PC-3 (cell line): ENCODE measurements around the gene C4orf36. TPM values are rescaled to one million over a fixed set of nuclear protein-coding genes. Genes with fewer than 3 reads are reported as not detected.

Experiments used
- ATAC-seq: fragments of 200-7000 bp; cut with Tn5 transposase; 2 replicates; pipeline ENCODE4 v1.9.1; 2020; ENCODE audit warnings: mild to moderate bottlenecking, moderate library complexity
- BruUV-seq: library from RNA; stranded (reverse); fragments of 400-500 nt; replicated peaks from 2 replicates; lab custom pipeline; 2021; lab: Mats Ljungman, UMichigan
- CTCF ChIA-PET: fragments of 300-600 bp; sonication (Branson Sonifier 250); formaldehyde crosslinking; loops from one replicate; lab custom pipeline; 2022; ENCODE audit warnings: antibody characterized with exemption; lab: Charles Lee
- POLR2A ChIA-PET: fragments of 300-600 bp; sonication (Branson Sonifier 250); formaldehyde crosslinking; loops from one replicate; lab custom pipeline; 2022; ENCODE audit warnings: antibody characterized with exemption; ENCODE audit not compliant: unreplicated experiment; lab: Charles Lee
- DNase-seq: peaks from one replicate; pipeline ENCODE4 v3.0.0-alpha.2; 2015
- H2AFZ ChIP-seq: fragments of 300-600 bp; sonication (generic); 2 replicates; pipeline ENCODE4 v1.6.0; 2016; ENCODE audit warnings: antibody characterized with exemption, low read length
- H3F3A ChIP-seq: fragments of 300-600 bp; sonication (generic); one replicate; pipeline ENCODE4 v1.6.0; 2017; ENCODE audit warnings: antibody characterized with exemption, low read length, control low read depth, mild to moderate bottlenecking; ENCODE audit not compliant: unreplicated experiment
- H3K27ac ChIP-seq: fragments of 300-600 bp; sonication (generic); 2 replicates; pipeline ENCODE4 v1.5.1; 2016; ENCODE audit warnings: mild to moderate bottlenecking, low read length
- H3K27me3 ChIP-seq: fragments of 300-600 bp; sonication (generic); 2 replicates; pipeline ENCODE4 v1.6.1; 2016; ENCODE audit warnings: low read length, mixed read lengths
- H3K36me3 ChIP-seq: fragments of 300-600 bp; sonication (generic); 2 replicates; pipeline ENCODE4 v1.6.1; 2016; ENCODE audit warnings: low read depth, mixed run types, low read length, mixed read lengths
- H3K4me1 ChIP-seq: fragments of 300-600 bp; sonication (generic); 2 replicates; pipeline ENCODE4 v1.5.1; 2016; ENCODE audit warnings: low read length; ENCODE audit not compliant: insufficient read depth
- H3K4me2 ChIP-seq: fragments of 300-600 bp; sonication (generic); 2 replicates; pipeline ENCODE4 v1.6.0; 2016; ENCODE audit warnings: low read length
- H3K4me3 ChIP-seq: fragments of 300-600 bp; sonication (generic); 2 replicates; pipeline ENCODE4 v1.5.1; 2016; ENCODE audit warnings: mild to moderate bottlenecking, low read length, mixed read lengths
- H3K79me2 ChIP-seq: fragments of 300-600 bp; sonication (generic); 2 replicates; pipeline ENCODE4 v1.6.1; 2017; ENCODE audit warnings: low read length, mixed read lengths
- H3K9ac ChIP-seq: fragments of 300-600 bp; sonication (generic); 2 replicates; pipeline ENCODE4 v1.6.0; 2016; ENCODE audit warnings: mild to moderate bottlenecking, low read length
- H3K9me2 ChIP-seq: fragments of 300-600 bp; sonication (generic); replicated peaks from 2 replicates; pipeline ENCODE4 v1.6.1; 2016; ENCODE audit warnings: mixed run types, low read length, mixed read lengths
- H3K9me3 ChIP-seq: fragments of 300-600 bp; sonication (generic); 2 replicates; pipeline ENCODE4 v1.6.1; 2016; ENCODE audit warnings: low read length, mixed read lengths
- H4K20me1 ChIP-seq: fragments of 300-600 bp; sonication (generic); 2 replicates; pipeline ENCODE4 v1.6.1; 2016; ENCODE audit warnings: low read length, mixed read lengths
- EZH2 ChIP-seq: fragments of 300-600 bp; sonication (generic); IDR thresholded peaks from one replicate; pipeline ENCODE4 v1.6.1; 2017; ENCODE audit warnings: antibody characterized with exemption, mild to moderate bottlenecking, low read length; ENCODE audit not compliant: unreplicated experiment
- EZH2phosphoT487 ChIP-seq: fragments of 300-600 bp; sonication (generic); IDR thresholded peaks from 2 replicates; pipeline ENCODE4 v1.6.1; 2018; ENCODE audit warnings: mild to moderate bottlenecking, antibody characterized with exemption, low read length, borderline replicate concordance
- intact Hi-C: fragments of 100-400 bp; cut with micrococcal nuclease; formaldehyde crosslinking; loops from 2 replicates; pipeline ENCODE4 v1.9.0; 2023
- total RNA-seq: library from RNA; depleted of rRNA; stranded (reverse); fragments of >200 nt; gene quantifications from 2 replicates; pipeline ENCODE4 v1.2.3, GENCODE V29; 2014
- TF ChIP-seq, protein P1 (sequence below): fragments of 300-600 bp; sonication (generic); conservative IDR thresholded peaks from 2 replicates; pipeline ENCODE4 v1.5.1; 2017; ENCODE audit warnings: antibody characterized with exemption, low read depth, mild to moderate bottlenecking, low read length

Gene C4orf36
- total RNA-seq, 1 experiment from 2014 or later: 2.0 TPM

DNA sequence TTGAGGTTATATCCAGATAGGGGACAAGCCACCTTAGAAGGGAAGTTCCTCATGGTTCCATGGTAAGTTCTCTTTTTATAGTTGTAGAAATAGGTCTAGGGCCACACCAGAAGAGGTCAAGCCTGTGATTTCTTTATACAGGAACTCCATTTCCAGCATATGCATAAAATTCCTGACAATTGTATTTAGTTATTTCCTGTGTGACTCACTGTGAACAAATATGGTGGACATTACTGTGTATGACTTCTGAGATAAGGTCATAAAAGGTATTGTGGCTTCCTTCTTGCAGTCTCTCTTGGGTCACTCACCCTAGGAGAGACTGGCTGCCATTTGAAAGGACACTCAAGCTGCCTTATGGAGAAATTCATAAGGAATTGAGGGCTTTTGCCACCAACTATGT is 2.2 kb upstream of the C4orf36 start:
- ChIA-PET POLR2A (interaction anchor here (0.7 kb wide), 1 partner anchor 394 kb away, joined by 3 read pairs; no protein-coding TSS in a partner anchor), CTCF (interaction anchor here (0.6 kb wide), 1 partner anchor 372 kb away, joined by 4 read pairs; no protein-coding TSS in a partner anchor)
- Histone ChIP-seq H3K9me3 (no peaks in the 10 kb centered on the region), H3K4me1 (peaks cover 29% of the 10 kb centered on the region), H3K36me3 (no peaks in the 10 kb centered on the region), H4K20me1 (no peaks in the 10 kb centered on the region), H3K4me2 (no peak overlapping the region), H3K4me3 (no peak overlapping the region), H3F3A (no peaks in the 10 kb centered on the region), H3K9me2 (no peaks in the 10 kb centered on the region), H3K79me2 (no peaks in the 10 kb centered on the region), H2AFZ (no peak overlapping the region), H3K27me3 (no peaks in the 10 kb centered on the region), H3K27ac (peak overlapping the region; percentile 63), H3K9ac (no peak overlapping the region)
- no peak for TF ChIP-seq EZH2
- TF ChIP-seq, protein P1, sequence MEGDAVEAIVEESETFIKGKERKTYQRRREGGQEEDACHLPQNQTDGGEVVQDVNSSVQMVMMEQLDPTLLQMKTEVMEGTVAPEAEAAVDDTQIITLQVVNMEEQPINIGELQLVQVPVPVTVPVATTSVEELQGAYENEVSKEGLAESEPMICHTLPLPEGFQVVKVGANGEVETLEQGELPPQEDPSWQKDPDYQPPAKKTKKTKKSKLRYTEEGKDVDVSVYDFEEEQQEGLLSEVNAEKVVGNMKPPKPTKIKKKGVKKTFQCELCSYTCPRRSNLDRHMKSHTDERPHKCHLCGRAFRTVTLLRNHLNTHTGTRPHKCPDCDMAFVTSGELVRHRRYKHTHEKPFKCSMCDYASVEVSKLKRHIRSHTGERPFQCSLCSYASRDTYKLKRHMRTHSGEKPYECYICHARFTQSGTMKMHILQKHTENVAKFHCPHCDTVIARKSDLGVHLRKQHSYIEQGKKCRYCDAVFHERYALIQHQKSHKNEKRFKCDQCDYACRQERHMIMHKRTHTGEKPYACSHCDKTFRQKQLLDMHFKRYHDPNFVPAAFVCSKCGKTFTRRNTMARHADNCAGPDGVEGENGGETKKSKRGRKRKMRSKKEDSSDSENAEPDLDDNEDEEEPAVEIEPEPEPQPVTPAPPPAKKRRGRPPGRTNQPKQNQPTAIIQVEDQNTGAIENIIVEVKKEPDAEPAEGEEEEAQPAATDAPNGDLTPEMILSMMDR: no peak
- TF ChIP-seq EZH2phosphoT487: no peak
- ATAC-seq (peak; percentile 33), DNase-seq (peak; percentile 72)
- no TSS peak for BruUV-seq
- intact Hi-C loops: loop anchor here (2.0 to 10.0 kb wide), 3 partner anchors 38 to 300 kb away; partner anchors contain the start of gene PTPN13

GRCh38 chr4:86893136-86893535 is 914 bp upstream of the C4orf36 start:
- TF ChIP-seq EZH2phosphoT487 (no peak), EZH2 (no peak)
- TF ChIP-seq, protein P1: no peak
- peak overlapping the region; percentile 94; the same call in 1 of the 2 replicates for H3K4me2 ChIP-seq
- H4K20me1 ChIP-seq: no peaks in the 10 kb centered on the region
- no peaks in the 10 kb centered on the region for H3K79me2 ChIP-seq
- H3K9me3 ChIP-seq: no peaks in the 10 kb centered on the region
- H3K9me2 ChIP-seq: no peaks in the 10 kb centered on the region
- no peak overlapping the region for H3K9ac ChIP-seq
- no peak for ATAC-seq
- no peaks in the 10 kb centered on the region for H3K36me3 ChIP-seq
- no peaks in the 10 kb centered on the region for H3F3A ChIP-seq
- H3K4me3 ChIP-seq: peak overlapping the region; percentile 78; the same call in 1 of the 2 replicates
- POLR2A ChIA-PET: interaction anchor here (0.7 kb wide), 1 partner anchor 172 kb away, joined by 3 read pairs; no protein-coding TSS in a partner anchor
- no peak overlapping the region for H3K27ac ChIP-seq
- no peaks in the 10 kb centered on the region for H3K27me3 ChIP-seq
- no TSS peak for BruUV-seq
- peak overlapping the region; percentile 84; the same call in 1 of the 2 replicates for H2AFZ ChIP-seq
- CTCF ChIA-PET: no interaction called here
- peaks cover 29% of the 10 kb centered on the region for H3K4me1 ChIP-seq
- no peak for DNase-seq
- intact Hi-C loops: loop anchor here (10.0 kb wide), 1 partner anchor 218 kb away; no protein-coding TSS in a partner anchor

DNA sequence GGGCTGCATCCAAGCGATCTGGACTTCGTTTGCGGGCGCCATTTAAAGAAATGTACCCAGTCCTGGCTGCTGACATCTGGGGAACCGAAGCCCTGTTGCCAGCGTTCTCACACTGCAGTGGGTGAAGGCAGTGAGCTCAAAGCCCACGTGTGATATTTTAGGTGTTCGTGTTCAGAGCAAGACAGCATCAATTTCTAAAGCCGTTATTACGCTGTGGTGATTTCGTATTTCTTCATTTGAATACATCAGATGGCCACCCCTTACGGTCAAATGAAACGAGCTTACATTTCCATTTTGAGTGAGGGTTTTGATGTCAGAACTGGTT is 376 bp upstream of the C4orf36 start:
- Histone ChIP-seq H3K27me3 (no peaks in the 10 kb centered on the region), H3K9ac (peak overlapping the region; percentile 94), H3K4me2 (peak overlapping the region; percentile 94), H3F3A (no peaks in the 10 kb centered on the region), H3K4me1 (peaks cover 29% of the 10 kb centered on the region), H3K9me2 (no peaks in the 10 kb centered on the region), H3K4me3 (peak overlapping the region; percentile 78), H3K9me3 (no peaks in the 10 kb centered on the region), H3K36me3 (no peaks in the 10 kb centered on the region), H2AFZ (peak overlapping the region; percentile 84), H3K27ac (peak overlapping the region; percentile 87), H3K79me2 (no peaks in the 10 kb centered on the region), H4K20me1 (no peaks in the 10 kb centered on the region)
- POLR2A ChIA-PET: interaction anchor here (0.7 kb wide), 1 partner anchor 171 kb away, joined by 3 read pairs; no protein-coding TSS in a partner anchor
- DNase-seq (no peak), ATAC-seq (peak; percentile 4)
- CTCF ChIA-PET: interaction anchor here (0.5 kb wide), 1 partner anchor 367 kb away, joined by 3 read pairs; no protein-coding TSS in a partner anchor
- TF ChIP-seq EZH2phosphoT487: no peak
- no TSS peak for BruUV-seq
- intact Hi-C loops: loop anchor here (10.0 kb wide), 1 partner anchor 218 kb away; no protein-coding TSS in a partner anchor
